ENCODE data around the gene TMEM138.

The TMEM138 gene

DNA sequence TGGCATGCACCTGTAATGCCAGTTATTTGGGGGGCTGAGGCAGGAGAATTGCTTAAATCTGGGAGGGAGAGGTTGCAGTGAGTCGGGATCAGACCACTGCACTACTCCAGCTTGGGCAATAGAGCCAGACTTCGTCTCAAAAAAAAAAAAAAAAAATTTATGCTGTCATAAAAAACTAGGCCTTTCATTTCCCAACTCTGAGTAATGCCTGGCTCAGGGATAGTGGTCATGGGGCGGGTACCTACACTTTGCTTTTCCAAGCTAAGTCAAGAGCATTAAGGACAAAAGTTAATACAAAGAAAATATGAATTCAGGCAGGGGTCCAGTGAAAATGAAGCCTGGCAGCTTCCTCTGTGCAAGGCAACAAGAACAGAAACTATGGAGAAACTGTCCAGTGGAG, 51.3 kb downstream of the TMEM138 start:
- no peak for DNase-seq

- no peak for DNase-seq
Observed at GRCh38 chr11:61414547-61414946, 52.4 kb downstream of the TMEM138 start.

- no peak for DNase-seq
Observed at GRCh38 chr11:61415381-61415780, 53.2 kb downstream of the TMEM138 start.

GRCh38 chr11:61416941-61417340, 54.8 kb downstream of the TMEM138 start:
- no peak for DNase-seq

GRCh38 chr11:61417670-61418069, 55.5 kb downstream of the TMEM138 start:
- no peak for DNase-seq

GRCh38 chr11:61418136-61418535, 56.0 kb downstream of the TMEM138 start:
- no peak for DNase-seq

All from NCI-H1105 (cell line).